ENCODE measurements around the gene S100A5.

The S100A5 gene

GRCh38 chr1:153513666-153514065 is 27.1 kb downstream of the S100A5 start:
- no peak overlapping the region for H3K9ac ChIP-seq (ENCODE audit: low read length in 2 of 2)
- H3K36me3 ChIP-seq (ENCODE audit: control insufficient read depth in 2 of 2, insufficient read depth in 2 of 2, low read length in 2 of 2) = no peaks in the 10 kb centered on the region
- peaks cover 6% of the 10 kb centered on the region for H3K4me1 ChIP-seq (ENCODE audit: control insufficient read depth, insufficient read depth, low read length)
- no peaks in the 10 kb centered on the region for H3K27me3 ChIP-seq (ENCODE audit: control insufficient read depth in 1 of 2, insufficient read depth in 2 of 2, low read length in 2 of 2)
- no peak overlapping the region for H3K27ac ChIP-seq (ENCODE audit: low read length)
- H3K4me3 ChIP-seq (ENCODE audit: low read length in 2 of 2) = no peak overlapping the region
- H3K9me3 ChIP-seq (ENCODE audit: control insufficient read depth in 2 of 2, low read length in 2 of 2) = no peaks in the 10 kb centered on the region

GRCh38 chr1:153513023-153513422 is 27.7 kb downstream of the S100A5 start:
- Histone ChIP-seq H3K4me3 (ENCODE audit: low read length in 2 of 2) (no peak overlapping the region), H3K4me1 (ENCODE audit: control insufficient read depth, insufficient read depth, low read length) (peaks cover 6% of the 10 kb centered on the region), H3K9me3 (ENCODE audit: control insufficient read depth in 2 of 2, low read length in 2 of 2) (no peaks in the 10 kb centered on the region), H3K27ac (ENCODE audit: low read length) (no peak overlapping the region), H3K27me3 (ENCODE audit: control insufficient read depth in 1 of 2, insufficient read depth in 2 of 2, low read length in 2 of 2) (no peaks in the 10 kb centered on the region), H3K9ac (ENCODE audit: low read length in 2 of 2) (no peak overlapping the region), H3K36me3 (ENCODE audit: control insufficient read depth in 2 of 2, insufficient read depth in 2 of 2, low read length in 2 of 2) (no peaks in the 10 kb centered on the region)

- Histone ChIP-seq H3K9ac (ENCODE audit: low read length in 2 of 2) (peak overlapping the region in 1 of 2 donors; percentile 6), H3K9me3 (ENCODE audit: control insufficient read depth in 2 of 2, low read length in 2 of 2) (no peaks in the 10 kb centered on the region), H3K27ac (ENCODE audit: low read length) (no peak overlapping the region)
These were observed 29.7 kb downstream of the S100A5 start for GRCh38 chr1:153510984-153511410.

GRCh38 chr1:153509729-153510354 is 30.9 kb downstream of the S100A5 start:
- Histone ChIP-seq H3K4me1 (ENCODE audit: control insufficient read depth, insufficient read depth, low read length) (peaks cover 20% of the 10 kb centered on the region), H3K36me3 (ENCODE audit: control insufficient read depth in 2 of 2, insufficient read depth in 2 of 2, low read length in 2 of 2) (no peaks in the 10 kb centered on the region), H3K9me3 (ENCODE audit: control insufficient read depth in 2 of 2, low read length in 2 of 2) (no peaks in the 10 kb centered on the region), H3K4me3 (ENCODE audit: low read length in 2 of 2) (no peak overlapping the region), H3K27ac (ENCODE audit: low read length) (no peak overlapping the region), H3K9ac (ENCODE audit: low read length in 2 of 2) (no peak overlapping the region), H3K27me3 (ENCODE audit: control insufficient read depth in 1 of 2, insufficient read depth in 2 of 2, low read length in 2 of 2) (no peaks in the 10 kb centered on the region)

More at GRCh38 chr1:153510984-153511410, 29.7 kb downstream of the S100A5 start:
- Histone ChIP-seq H3K4me1 (ENCODE audit: control insufficient read depth, insufficient read depth, low read length) (peaks cover 20% of the 10 kb centered on the region), H3K4me3 (ENCODE audit: low read length in 2 of 2) (no peak overlapping the region), H3K27me3 (ENCODE audit: control insufficient read depth in 1 of 2, insufficient read depth in 2 of 2, low read length in 2 of 2) (no peaks in the 10 kb centered on the region), H3K36me3 (ENCODE audit: control insufficient read depth in 2 of 2, insufficient read depth in 2 of 2, low read length in 2 of 2) (no peaks in the 10 kb centered on the region)

- Histone ChIP-seq H3K4me1 (ENCODE audit: control insufficient read depth, insufficient read depth, low read length) (peaks cover 20% of the 10 kb centered on the region), H3K27ac (ENCODE audit: low read length) (no peak overlapping the region), H3K9ac (ENCODE audit: low read length in 2 of 2) (no peak overlapping the region), H3K27me3 (ENCODE audit: control insufficient read depth in 1 of 2, insufficient read depth in 2 of 2, low read length in 2 of 2) (no peaks in the 10 kb centered on the region), H3K36me3 (ENCODE audit: control insufficient read depth in 2 of 2, insufficient read depth in 2 of 2, low read length in 2 of 2) (no peaks in the 10 kb centered on the region), H3K4me3 (ENCODE audit: low read length in 2 of 2) (no peak overlapping the region), H3K9me3 (ENCODE audit: control insufficient read depth in 2 of 2, low read length in 2 of 2) (no peaks in the 10 kb centered on the region)
These were observed 31.7 kb downstream of the S100A5 start for GRCh38 chr1:153509036-153509435.

- Histone ChIP-seq H3K4me3 (ENCODE audit: low read length in 2 of 2) (no peak overlapping the region), H3K36me3 (ENCODE audit: control insufficient read depth in 2 of 2, insufficient read depth in 2 of 2, low read length in 2 of 2) (no peaks in the 10 kb centered on the region), H3K27me3 (ENCODE audit: control insufficient read depth in 1 of 2, insufficient read depth in 2 of 2, low read length in 2 of 2) (no peaks in the 10 kb centered on the region), H3K9ac (ENCODE audit: low read length in 2 of 2) (no peak overlapping the region), H3K27ac (ENCODE audit: low read length) (no peak overlapping the region), H3K4me1 (ENCODE audit: control insufficient read depth, insufficient read depth, low read length) (peaks cover 20% of the 10 kb centered on the region), H3K9me3 (ENCODE audit: control insufficient read depth in 2 of 2, low read length in 2 of 2) (no peaks in the 10 kb centered on the region)
These were observed 32.7 kb downstream of the S100A5 start for GRCh38 chr1:153507926-153508583.

- no peaks in the 10 kb centered on the region for H3K27me3 ChIP-seq (ENCODE audit: control insufficient read depth in 1 of 2, insufficient read depth in 2 of 2, low read length in 2 of 2)
- peak overlapping the region; percentile 31 for H3K27ac ChIP-seq (ENCODE audit: low read length)
- H3K9ac ChIP-seq (ENCODE audit: low read length in 2 of 2) = peak overlapping the region; percentile 21 to 43
- no peaks in the 10 kb centered on the region for H3K9me3 ChIP-seq (ENCODE audit: control insufficient read depth in 2 of 2, low read length in 2 of 2)
- peaks cover 20% of the 10 kb centered on the region for H3K4me1 ChIP-seq (ENCODE audit: control insufficient read depth, insufficient read depth, low read length)
- peak overlapping the region in 1 of 2 donors; percentile 35 for H3K4me3 ChIP-seq (ENCODE audit: low read length in 2 of 2)
- H3K36me3 ChIP-seq (ENCODE audit: control insufficient read depth in 2 of 2, insufficient read depth in 2 of 2, low read length in 2 of 2) = no peaks in the 10 kb centered on the region
These were observed 33.8 kb downstream of the S100A5 start for GRCh38 chr1:153506831-153507413.

GRCh38 chr1:153506386-153506785 is 34.3 kb downstream of the S100A5 start:
- H3K9ac ChIP-seq (ENCODE audit: low read length in 2 of 2) = no peak overlapping the region
- peaks cover 20% of the 10 kb centered on the region for H3K4me1 ChIP-seq (ENCODE audit: control insufficient read depth, insufficient read depth, low read length)
- H3K9me3 ChIP-seq (ENCODE audit: control insufficient read depth in 2 of 2, low read length in 2 of 2) = no peaks in the 10 kb centered on the region
- no peaks in the 10 kb centered on the region for H3K36me3 ChIP-seq (ENCODE audit: control insufficient read depth in 2 of 2, insufficient read depth in 2 of 2, low read length in 2 of 2)
- no peaks in the 10 kb centered on the region for H3K27me3 ChIP-seq (ENCODE audit: control insufficient read depth in 1 of 2, insufficient read depth in 2 of 2, low read length in 2 of 2)
- peak overlapping the region; percentile 31 for H3K27ac ChIP-seq (ENCODE audit: low read length)
- H3K4me3 ChIP-seq (ENCODE audit: low read length in 2 of 2) = peak overlapping the region in 1 of 2 donors; percentile 35

- H3K36me3 ChIP-seq (ENCODE audit: control insufficient read depth in 2 of 2, insufficient read depth in 2 of 2, low read length in 2 of 2) = no peaks in the 10 kb centered on the region
- no peak overlapping the region for H3K27ac ChIP-seq (ENCODE audit: low read length)
- H3K9ac ChIP-seq (ENCODE audit: low read length in 2 of 2) = no peak overlapping the region
- H3K27me3 ChIP-seq (ENCODE audit: control insufficient read depth in 1 of 2, insufficient read depth in 2 of 2, low read length in 2 of 2) = no peaks in the 10 kb centered on the region
- H3K4me1 ChIP-seq (ENCODE audit: control insufficient read depth, insufficient read depth, low read length) = peaks cover 14% of the 10 kb centered on the region
- no peaks in the 10 kb centered on the region for H3K9me3 ChIP-seq (ENCODE audit: control insufficient read depth in 2 of 2, low read length in 2 of 2)
- H3K4me3 ChIP-seq (ENCODE audit: low read length in 2 of 2) = no peak overlapping the region
These were observed 35.2 kb downstream of the S100A5 start for GRCh38 chr1:153505576-153505975.

GRCh38 chr1:153503766-153504165 is 37.0 kb downstream of the S100A5 start:
- Histone ChIP-seq H3K4me3 (ENCODE audit: low read length in 2 of 2) (no peak overlapping the region), H3K36me3 (ENCODE audit: control insufficient read depth in 2 of 2, insufficient read depth in 2 of 2, low read length in 2 of 2) (no peaks in the 10 kb centered on the region), H3K27ac (ENCODE audit: low read length) (no peak overlapping the region), H3K9me3 (ENCODE audit: control insufficient read depth in 2 of 2, low read length in 2 of 2) (no peaks in the 10 kb centered on the region), H3K9ac (ENCODE audit: low read length in 2 of 2) (no peak overlapping the region), H3K27me3 (ENCODE audit: control insufficient read depth in 1 of 2, insufficient read depth in 2 of 2, low read length in 2 of 2) (peaks cover 0 to 3% of the 10 kb centered on the region in 2 donors), H3K4me1 (ENCODE audit: control insufficient read depth, insufficient read depth, low read length) (peaks cover 13% of the 10 kb centered on the region)

GRCh38 chr1:153498746-153499145 is 42.0 kb downstream of the S100A5 start:
- no peak overlapping the region for H3K9ac ChIP-seq (ENCODE audit: low read length in 2 of 2)
- no peak overlapping the region for H3K4me3 ChIP-seq (ENCODE audit: low read length in 2 of 2)
- no peaks in the 10 kb centered on the region for H3K9me3 ChIP-seq (ENCODE audit: control insufficient read depth in 2 of 2, low read length in 2 of 2)
- H3K27ac ChIP-seq (ENCODE audit: low read length) = no peak overlapping the region
- peaks cover 3% of the 10 kb centered on the region for H3K4me1 ChIP-seq (ENCODE audit: control insufficient read depth, insufficient read depth, low read length)
- no peaks in the 10 kb centered on the region for H3K36me3 ChIP-seq (ENCODE audit: control insufficient read depth in 2 of 2, insufficient read depth in 2 of 2, low read length in 2 of 2)
- H3K27me3 ChIP-seq (ENCODE audit: control insufficient read depth in 1 of 2, insufficient read depth in 2 of 2, low read length in 2 of 2) = peaks cover 0 to 3% of the 10 kb centered on the region in 2 donors

Measured in stomach smooth muscle (tissue), 2 donors.